Amniotic stem cell (primary cell): Measurements from ENCODE around the gene MMP28.

Experiments used
- DNase-seq: peaks from one replicate; lab custom pipeline; 2025; lab: John Stamatoyannopoulos, UW

Gene MMP28

GRCh38 chr17:35742896-35743477, 52.5 kb downstream of the MMP28 start:
- DNase-seq, result no peak

- DNase-seq, result no peak
Observed at GRCh38 chr17:35742496-35742895, 52.9 kb downstream of the MMP28 start.

DNA sequence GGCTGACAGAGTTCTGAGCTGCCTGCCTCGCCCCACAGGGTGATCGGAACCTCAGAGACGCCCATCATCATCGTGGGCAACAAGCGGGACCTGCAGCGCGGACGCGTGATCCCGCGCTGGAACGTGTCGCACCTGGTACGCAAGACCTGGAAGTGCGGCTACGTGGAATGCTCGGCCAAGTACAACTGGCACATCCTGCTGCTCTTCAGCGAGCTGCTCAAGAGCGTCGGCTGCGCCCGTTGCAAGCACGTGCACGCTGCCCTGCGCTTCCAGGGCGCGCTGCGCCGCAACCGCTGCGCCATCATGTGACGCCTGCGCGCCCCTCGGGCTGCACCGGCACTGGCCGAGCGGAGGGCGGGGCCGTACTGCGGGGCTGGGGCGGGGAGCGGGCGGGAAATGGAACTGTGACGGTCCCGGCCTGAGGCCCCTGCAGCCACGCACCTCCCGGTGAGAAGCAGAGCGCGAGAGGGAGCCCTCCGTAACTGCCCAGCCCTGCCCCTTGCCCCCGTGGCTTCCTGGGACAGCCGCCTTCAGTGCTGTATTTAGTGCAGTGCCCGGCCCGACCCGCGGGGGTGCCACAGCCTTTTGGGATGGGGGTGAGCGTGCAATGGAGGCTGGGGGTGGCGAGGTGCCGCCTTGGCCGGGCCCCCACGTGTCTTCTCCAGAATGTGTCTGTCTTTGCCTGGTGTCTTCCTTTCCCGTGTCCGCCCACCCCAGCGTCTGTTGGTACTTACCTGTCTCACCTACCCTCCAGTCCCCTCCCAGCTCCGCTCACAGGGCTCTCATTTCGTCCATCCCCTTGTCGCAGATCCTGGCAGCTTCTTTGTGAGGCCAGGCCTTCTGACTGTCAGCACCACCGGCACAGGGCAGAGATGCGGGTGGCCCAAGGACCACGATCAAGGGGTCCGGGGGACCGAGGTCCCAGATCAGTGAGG, 54.2 kb downstream of the MMP28 start:
- DNase-seq, result no peak

DNA sequence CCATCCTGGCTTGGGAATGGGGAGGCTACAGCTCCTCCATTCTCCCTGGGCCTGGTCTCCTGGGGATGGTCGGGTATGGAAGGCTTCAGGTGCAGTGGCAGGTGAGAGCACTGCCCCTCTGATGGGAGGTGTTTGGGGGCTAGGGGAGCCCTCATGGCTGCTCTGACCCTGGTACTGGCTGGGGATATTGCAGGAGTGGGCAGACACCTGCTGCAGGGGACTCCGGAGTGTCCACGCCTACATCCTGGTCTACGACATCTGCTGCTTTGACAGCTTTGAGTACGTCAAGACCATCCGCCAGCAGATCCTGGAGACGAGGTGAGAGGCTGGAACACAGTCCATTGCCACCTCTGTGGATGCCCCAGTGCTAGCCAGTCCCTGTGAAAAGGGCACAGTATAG, 55.2 kb downstream of the MMP28 start:
- DNase-seq, result no peak

DNA sequence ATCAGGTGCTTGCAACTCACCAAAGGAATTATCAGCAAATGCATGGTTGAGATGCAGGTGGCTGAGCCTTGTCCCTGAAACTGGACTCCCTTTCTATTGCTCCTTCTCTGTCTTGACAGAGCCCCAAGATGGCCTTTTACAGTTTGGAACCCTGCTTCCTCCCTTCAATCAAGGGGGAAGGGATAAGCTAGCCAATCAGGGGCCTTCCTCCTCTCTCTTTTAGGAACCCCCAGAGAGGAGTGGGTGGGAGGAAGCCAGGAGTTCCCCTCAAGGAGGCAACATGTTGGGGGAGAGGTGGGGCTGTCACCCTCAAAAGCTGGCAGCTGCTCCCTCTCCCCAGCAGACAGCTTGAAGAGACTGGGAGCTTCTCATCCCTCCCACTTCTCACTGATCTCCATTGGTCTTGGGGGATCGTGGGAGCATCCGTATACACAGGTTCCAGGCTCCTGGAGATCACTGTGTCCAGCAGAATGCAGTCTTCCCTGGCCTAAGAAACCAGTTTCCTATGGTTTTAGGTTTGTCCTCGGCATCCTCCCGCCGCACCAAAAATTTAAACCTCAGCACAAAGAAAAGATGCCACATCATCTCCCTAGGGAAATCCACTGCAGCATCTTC, 56.8 kb downstream of the MMP28 start:
- DNase-seq, result no peak

- no peak for DNase-seq
Observed at GRCh38 chr17:35736236-35736635, 59.2 kb downstream of the MMP28 start.

- no peak for DNase-seq
Observed at GRCh38 chr17:35735036-35735805, 60.2 kb downstream of the MMP28 start.

- no peak for DNase-seq
Observed at GRCh38 chr17:35734396-35734795, 61.0 kb downstream of the MMP28 start.

- DNase-seq, result no peak
Observed at GRCh38 chr17:35733366-35733765, 62.1 kb downstream of the MMP28 start.

GRCh38 chr17:35732806-35733136, 62.7 kb downstream of the MMP28 start:
- DNase-seq, result no peak

- DNase-seq, result no peak
Observed at GRCh38 chr17:35731917-35732805, 63.3 kb downstream of the MMP28 start.

GRCh38 chr17:35731239-35731916, 64.1 kb downstream of the MMP28 start, which contains the start of gene RASL10B:
Gene RASL10B (plus strand): TSS chr17:35731639. CDS start chr17:35735185, 3,546 bp downstream.
- no peak for DNase-seq

GRCh38 chr17:35730400-35731005, 64.9 kb downstream of the MMP28 start:
- no peak for DNase-seq

DNA sequence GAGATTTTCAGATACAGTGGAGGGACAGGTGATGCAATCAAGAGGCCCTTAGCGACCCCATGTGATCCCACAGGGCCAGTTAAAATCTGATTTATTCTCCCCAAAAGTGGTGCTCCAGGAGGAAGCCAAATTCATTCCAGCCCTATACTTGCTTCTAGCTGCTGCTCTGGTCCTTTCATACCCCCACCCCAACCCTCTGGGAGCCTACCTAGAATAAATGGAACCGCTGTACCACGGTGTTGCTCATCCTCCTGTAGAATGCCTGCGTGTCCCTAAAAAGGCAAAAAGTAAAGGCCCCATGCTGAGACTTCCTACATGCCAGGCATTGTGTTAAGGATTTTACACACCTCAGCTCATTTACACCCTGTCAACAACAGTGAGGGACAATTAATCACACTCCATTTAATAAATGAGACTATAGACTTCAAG, 66.0 kb downstream of the MMP28 start:
- no peak for DNase-seq

- DNase-seq, result no peak
Observed at GRCh38 chr17:35728551-35728950, 66.9 kb downstream of the MMP28 start.

GRCh38 chr17:35727635-35728034, 67.8 kb downstream of the MMP28 start:
- DNase-seq, result no peak

GRCh38 chr17:35726953-35727460, 68.4 kb downstream of the MMP28 start:
- DNase-seq, result no peak

- peak; percentile 58 for DNase-seq
Observed at GRCh38 chr17:35726127-35726952, 69.1 kb downstream of the MMP28 start.

GRCh38 chr17:35725802-35726126, 69.7 kb downstream of the MMP28 start:
- DNase-seq, result no peak
